Uterus (tissue), 2 donors: Measurements from ENCODE around the gene PLCG2.

ENCODE experiments used
- CTCF ChIP-seq, 4 experiments: fragments of 200-600 bp in 2 of 4; fragments of 450-650 bp in 2 of 4; sonication (generic) in 2 of 4; IDR thresholded peaks; one replicate each; pipeline ENCODE4 v1.5.1; 2016 to 2019; ENCODE audit warnings: antibody characterized with exemption in 4 of 4, mild to moderate bottlenecking in 2 of 4, moderate library complexity in 1 of 4
- POLR2A ChIP-seq, 2 donors: fragments of 450-650 bp; IDR thresholded peaks; one replicate each; pipeline ENCODE4 v1.6.1; 2016; ENCODE audit warnings: antibody characterized with exemption in 2 of 2, mild to moderate bottlenecking in 1 of 2, moderate library complexity in 1 of 2

GRCh38 chr16:81868057-81868748 is 89.1 kb downstream of the PLCG2 start:
- no peak for TF ChIP-seq CTCF (IDR thresholded peaks at IDR 0.05)
- TF ChIP-seq POLR2A (IDR thresholded peaks at IDR 0.05), result no peak
